BJ (cell line): ENCODE data around the gene LRP1B. TPM values are rescaled to one million over a fixed set of nuclear protein-coding genes. Genes with fewer than 3 reads are reported as not detected.

Experiments
- CTCF ChIA-PET: fragments of 350-600 bp; formaldehyde crosslinking; extraction: SDS; loops from one replicate; lab custom pipeline; 2021; ENCODE audit warnings: antibody characterized with exemption, inconsistent platforms; lab: Yijun Ruan, JAX
- POLR2A ChIA-PET: fragments of 300-600 bp; sonication (Branson Sonifier 250); formaldehyde crosslinking; extraction: SDS; loops from one replicate; lab custom pipeline; 2021; ENCODE audit warnings: antibody characterized with exemption; lab: Charles Lee
- DNase-seq: peaks from one replicate; pipeline ENCODE4 v3.0.0-alpha.2; 2011; ENCODE audit warnings: low read depth
- H3K27me3 ChIP-seq: 2 replicates; pipeline ENCODE4 v1.6.0; 2011; ENCODE audit warnings: low read length; ENCODE audit not compliant: control insufficient read depth, insufficient read depth
- H3K36me3 ChIP-seq: 2 replicates; pipeline ENCODE4 v1.5.1; 2011; ENCODE audit warnings: low read length; ENCODE audit not compliant: control insufficient read depth, insufficient read depth
- H3K4me3 ChIP-seq: 2 replicates; pipeline ENCODE4 v1.5.1; 2011; ENCODE audit warnings: low read depth, mild to moderate bottlenecking, control low read depth, low read length
- CTCF ChIP-seq: IDR thresholded peaks from 2 replicates; pipeline ENCODE4 v1.5.1; 2011; ENCODE audit warnings: low read depth, mild to moderate bottlenecking, control low read depth, inconsistent platforms, low read length, moderate library complexity; ENCODE audit not compliant: insufficient read depth
- polyA plus RNA-seq: library from polyadenylated mRNA; depleted of rRNA; stranded (reverse); fragments of >200 nt; gene quantifications from 2 replicates; pipeline ENCODE4 v1.2.3, GENCODE V29; 2011

The LRP1B gene
- polyA plus RNA-seq, 1 experiment = 0.04 TPM

GRCh38 chr2:140791802-140792201 is 1339.0 kb downstream of the LRP1B start:
- Histone ChIP-seq H3K4me3 (no peak overlapping the region), H3K27me3 (no peaks in the 10 kb centered on the region), H3K36me3 (no peaks in the 10 kb centered on the region)
- ChIA-PET CTCF (no interaction called here), POLR2A (no interaction called here)
- no peak for DNase-seq
- no peak for TF ChIP-seq CTCF

- no peaks in the 10 kb centered on the region for H3K27me3 ChIP-seq
- no peak for TF ChIP-seq CTCF
- H3K4me3 ChIP-seq = no peak overlapping the region
- CTCF ChIA-PET = no interaction called here
- POLR2A ChIA-PET = no interaction called here
- no peaks in the 10 kb centered on the region for H3K36me3 ChIP-seq
- DNase-seq = no peak
These were observed 1344.2 kb downstream of the LRP1B start for GRCh38 chr2:140786585-140786984.

GRCh38 chr2:140775411-140775810 is 1355.4 kb downstream of the LRP1B start:
- Histone ChIP-seq H3K4me3 (no peak overlapping the region), H3K27me3 (no peaks in the 10 kb centered on the region), H3K36me3 (no peaks in the 10 kb centered on the region)
- CTCF ChIA-PET = interaction anchor here (0.5 kb wide), 1 partner anchor 40 kb away, joined by 3 read pairs; no protein-coding TSS in a partner anchor
- TF ChIP-seq CTCF = no peak
- POLR2A ChIA-PET = no interaction called here
- DNase-seq = no peak

GRCh38 chr2:140770645-140771044 is 1360.2 kb downstream of the LRP1B start:
- no peaks in the 10 kb centered on the region for H3K36me3 ChIP-seq
- H3K27me3 ChIP-seq = no peaks in the 10 kb centered on the region
- ChIA-PET POLR2A (no interaction called here), CTCF (no interaction called here)
- no peak for DNase-seq
- TF ChIP-seq CTCF = no peak
- H3K4me3 ChIP-seq = no peak overlapping the region

- Histone ChIP-seq H3K27me3 (no peaks in the 10 kb centered on the region), H3K4me3 (no peak overlapping the region), H3K36me3 (no peaks in the 10 kb centered on the region)
- ChIA-PET POLR2A (no interaction called here), CTCF (no interaction called here)
- no peak for TF ChIP-seq CTCF
- DNase-seq = no peak
These were observed 1369.0 kb downstream of the LRP1B start for GRCh38 chr2:140761807-140762206.
